ENCODE results near the gene COX17. TPM values are rescaled to one million over a fixed set of nuclear protein-coding genes. Genes with fewer than 3 reads are reported as not detected.
A peak's percentile ranks its signal among the peaks of the same experiment; 100 is the strongest.

Gene COX17
- polyA plus RNA-seq, 3 donors: 23.0 to 83.6 (median 81.6) TPM

DNA sequence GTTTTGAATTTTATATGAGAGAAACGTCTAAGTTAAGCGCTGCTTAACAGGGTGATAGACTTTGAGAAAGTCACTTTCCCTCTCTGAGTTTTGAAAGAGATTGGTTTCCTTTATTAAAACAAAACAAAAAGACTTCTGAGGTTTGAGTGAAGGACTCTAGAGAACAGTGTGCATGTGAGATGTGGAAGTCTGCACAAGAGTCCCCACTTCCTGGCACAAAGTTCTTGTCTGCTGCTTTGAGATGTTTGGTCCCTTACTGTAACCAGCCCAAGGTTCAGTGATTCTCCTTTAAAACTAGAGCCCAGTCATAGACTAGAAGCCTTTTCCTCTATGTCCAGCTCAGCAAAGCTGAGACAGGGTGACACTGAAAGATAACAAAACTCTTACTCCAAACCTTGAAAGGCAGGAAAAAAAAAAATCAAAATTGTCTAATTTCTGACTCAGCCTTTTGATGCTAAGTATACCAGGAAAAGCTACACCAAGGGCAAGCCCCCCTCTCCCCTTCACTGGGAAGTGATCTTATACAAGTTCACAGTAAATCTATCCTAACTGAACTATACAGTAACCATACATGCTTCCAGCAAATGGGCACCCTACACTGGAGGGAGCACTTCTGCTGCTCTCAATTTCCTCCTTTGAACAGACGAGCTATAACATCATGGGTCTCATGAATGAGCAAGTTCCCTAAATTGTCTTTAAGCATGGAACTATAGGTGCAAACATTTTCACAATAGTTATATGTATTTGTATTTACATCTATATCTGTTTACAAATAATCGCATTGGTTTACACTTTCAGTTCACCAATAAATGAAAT, 19.1 kb downstream of the COX17 start:
- Histone ChIP-seq H3K4me2 (replicated peaks; ENCODE audit: extremely low read depth, low read length, poor library complexity, severe bottlenecking) (no peak overlapping the region), H3K27ac (ENCODE audit: low read depth in 1 of 2, low read length in 2 of 2) (no peak overlapping the region), H2AFZ (ENCODE audit: insufficient read depth, low read depth, low read length, poor library complexity, severe bottlenecking) (peak overlapping the region; percentile 49), H3K27me3 (ENCODE audit: control insufficient read depth in 2 of 2, insufficient read depth in 2 of 2, low read length in 2 of 2) (no peaks in the 10 kb centered on the region), H3K79me2 (ENCODE audit: insufficient read depth, low read length) (no peaks in the 10 kb centered on the region), H4K20me1 (ENCODE audit: insufficient read depth, low read length) (no peaks in the 10 kb centered on the region), H3K4me3 (replicated peaks in 1 of 3; ENCODE audit: low read depth in 2 of 3, low read length in 3 of 3) (no peak overlapping the region), H3K9me3 (replicated peaks in 1 of 2; ENCODE audit: control insufficient read depth in 1 of 2, insufficient read depth in 1 of 2, low read length in 2 of 2) (no peaks in the 10 kb centered on the region), H3K4me1 (ENCODE audit: control insufficient read depth in 1 of 2, insufficient read depth in 2 of 2, low read length in 2 of 2) (peaks cover 12 to 15% of the 10 kb centered on the region in 2 donors), H3K36me3 (replicated peaks in 1 of 2; ENCODE audit: control insufficient read depth in 1 of 2, insufficient read depth in 2 of 2, low read length in 2 of 2) (no peaks in the 10 kb centered on the region), H3K9ac (ENCODE audit: insufficient read depth, low read length, poor library complexity, severe bottlenecking) (no peak overlapping the region)
- H3K36me3 Mint-ChIP-seq: peaks cover 0 to 10% of the 10 kb centered on the region in 2 donors
- H3K4me1 Mint-ChIP-seq: peaks cover 29% of the 10 kb centered on the region
- DNase-seq: peak; percentile 39 to 69 (median 58)
- TF ChIP-seq, protein P1, sequence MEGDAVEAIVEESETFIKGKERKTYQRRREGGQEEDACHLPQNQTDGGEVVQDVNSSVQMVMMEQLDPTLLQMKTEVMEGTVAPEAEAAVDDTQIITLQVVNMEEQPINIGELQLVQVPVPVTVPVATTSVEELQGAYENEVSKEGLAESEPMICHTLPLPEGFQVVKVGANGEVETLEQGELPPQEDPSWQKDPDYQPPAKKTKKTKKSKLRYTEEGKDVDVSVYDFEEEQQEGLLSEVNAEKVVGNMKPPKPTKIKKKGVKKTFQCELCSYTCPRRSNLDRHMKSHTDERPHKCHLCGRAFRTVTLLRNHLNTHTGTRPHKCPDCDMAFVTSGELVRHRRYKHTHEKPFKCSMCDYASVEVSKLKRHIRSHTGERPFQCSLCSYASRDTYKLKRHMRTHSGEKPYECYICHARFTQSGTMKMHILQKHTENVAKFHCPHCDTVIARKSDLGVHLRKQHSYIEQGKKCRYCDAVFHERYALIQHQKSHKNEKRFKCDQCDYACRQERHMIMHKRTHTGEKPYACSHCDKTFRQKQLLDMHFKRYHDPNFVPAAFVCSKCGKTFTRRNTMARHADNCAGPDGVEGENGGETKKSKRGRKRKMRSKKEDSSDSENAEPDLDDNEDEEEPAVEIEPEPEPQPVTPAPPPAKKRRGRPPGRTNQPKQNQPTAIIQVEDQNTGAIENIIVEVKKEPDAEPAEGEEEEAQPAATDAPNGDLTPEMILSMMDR (IDR thresholded peaks at IDR 0.05): peak; percentile 23
- intact Hi-C loops (cut with micrococcal nuclease): no loop called here
- peaks cover 0 to 6% (median 0%) of the 10 kb centered on the region in 3 donors for H3K27me3 Mint-ChIP-seq (ENCODE audit: low read depth in 3 of 3)
- no peak overlapping the region for H3K4me3 Mint-ChIP-seq
- H3K27ac Mint-ChIP-seq: peak overlapping the region in 3 of 7 donors; percentile 15 to 53 (median 48)
- H3K9me3 Mint-ChIP-seq: no peaks in the 10 kb centered on the region
- no CpG with 5 or more reads among the region's 4 CpGs for WGBS (ENCODE audit: insufficient coverage)

DNA sequence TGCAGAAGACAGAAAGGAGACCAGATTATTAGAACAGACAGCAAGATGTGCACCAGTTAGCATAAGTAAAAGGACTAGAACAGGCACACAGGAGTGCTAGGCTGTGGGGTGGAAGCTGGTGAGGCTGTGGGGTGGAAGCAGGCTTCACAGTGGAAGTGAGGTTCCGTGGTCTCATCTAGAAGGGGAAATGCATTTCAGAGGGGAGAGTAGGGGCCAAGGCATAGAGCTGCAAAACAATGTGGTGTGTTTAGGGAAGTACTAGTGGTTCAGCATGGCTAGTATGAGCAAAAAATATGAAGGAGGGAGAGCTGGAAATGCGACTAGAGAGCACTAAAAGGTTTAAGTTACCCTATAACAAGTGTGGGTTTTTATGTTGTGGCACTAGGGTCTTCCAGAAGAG, 23.3 kb downstream of the COX17 start:
- intact Hi-C loops (cut with micrococcal nuclease): loop anchor here in 1 of 2 donors (2.0 kb wide), 1 partner anchor 37 kb away; no protein-coding TSS in a partner anchor
- H3K9ac ChIP-seq (ENCODE audit: insufficient read depth, low read length, poor library complexity, severe bottlenecking): no peak overlapping the region
- Mint-ChIP-seq H3K4me1 (peaks cover 18% of the 10 kb centered on the region), H3K4me3 (no peak overlapping the region), H3K36me3 (peaks cover 0 to 5% of the 10 kb centered on the region in 2 donors), H3K27me3 (ENCODE audit: low read depth in 3 of 3) (peaks cover 0 to 3% (median 0%) of the 10 kb centered on the region in 3 donors), H3K9me3 (peaks cover 0 to 2% (median 0%) of the 10 kb centered on the region in 7 donors), H3K27ac (peak overlapping the region in 2 of 7 donors; percentile 0 to 74)
- no peak for DNase-seq
- H3K4me1 ChIP-seq (ENCODE audit: control insufficient read depth in 1 of 2, insufficient read depth in 2 of 2, low read length in 2 of 2): peaks cover 5 to 6% of the 10 kb centered on the region in 2 donors
- no peaks in the 10 kb centered on the region for H3K27me3 ChIP-seq (ENCODE audit: control insufficient read depth in 2 of 2, insufficient read depth in 2 of 2, low read length in 2 of 2)
- no peak overlapping the region for H3K4me2 ChIP-seq (replicated peaks; ENCODE audit: extremely low read depth, low read length, poor library complexity, severe bottlenecking)
- H4K20me1 ChIP-seq (ENCODE audit: insufficient read depth, low read length): no peaks in the 10 kb centered on the region
- no peaks in the 10 kb centered on the region for H3K36me3 ChIP-seq (replicated peaks in 1 of 2; ENCODE audit: control insufficient read depth in 1 of 2, insufficient read depth in 2 of 2, low read length in 2 of 2)
- no peaks in the 10 kb centered on the region for H3K79me2 ChIP-seq (ENCODE audit: insufficient read depth, low read length)
- H3K27ac ChIP-seq (ENCODE audit: low read depth in 1 of 2, low read length in 2 of 2): no peak overlapping the region
- WGBS (ENCODE audit: insufficient coverage): 0% methylated on average over 2 of the region's 2 CpGs
- H3K9me3 ChIP-seq (replicated peaks in 1 of 2; ENCODE audit: control insufficient read depth in 1 of 2, insufficient read depth in 1 of 2, low read length in 2 of 2): no peaks in the 10 kb centered on the region
- no peak overlapping the region for H3K4me3 ChIP-seq (replicated peaks in 1 of 3; ENCODE audit: low read depth in 2 of 3, low read length in 3 of 3)
- TF ChIP-seq, protein P1 (IDR thresholded peaks at IDR 0.05): no peak
- no peak overlapping the region for H2AFZ ChIP-seq (ENCODE audit: insufficient read depth, low read depth, low read length, poor library complexity, severe bottlenecking)
